ENCODE data around the gene MAGED4.

The MAGED4 gene

GRCh38 chrX:52213276-52213675 lies 28.6 kb downstream of the MAGED4 start:
- Histone ChIP-seq H3K4me3 (replicated peaks; ENCODE audit: low read depth, low read length) (no peak overlapping the region), H3K36me3 (ENCODE audit: control insufficient read depth, insufficient read depth, low read length) (no peaks in the 10 kb centered on the region), H3K27me3 (replicated peaks; ENCODE audit: control insufficient read depth, insufficient read depth, low read length) (no peaks in the 10 kb centered on the region)
- DNase-seq (ENCODE audit: extremely low read depth, insufficient read length): no peak
- TF ChIP-seq, protein P1, sequence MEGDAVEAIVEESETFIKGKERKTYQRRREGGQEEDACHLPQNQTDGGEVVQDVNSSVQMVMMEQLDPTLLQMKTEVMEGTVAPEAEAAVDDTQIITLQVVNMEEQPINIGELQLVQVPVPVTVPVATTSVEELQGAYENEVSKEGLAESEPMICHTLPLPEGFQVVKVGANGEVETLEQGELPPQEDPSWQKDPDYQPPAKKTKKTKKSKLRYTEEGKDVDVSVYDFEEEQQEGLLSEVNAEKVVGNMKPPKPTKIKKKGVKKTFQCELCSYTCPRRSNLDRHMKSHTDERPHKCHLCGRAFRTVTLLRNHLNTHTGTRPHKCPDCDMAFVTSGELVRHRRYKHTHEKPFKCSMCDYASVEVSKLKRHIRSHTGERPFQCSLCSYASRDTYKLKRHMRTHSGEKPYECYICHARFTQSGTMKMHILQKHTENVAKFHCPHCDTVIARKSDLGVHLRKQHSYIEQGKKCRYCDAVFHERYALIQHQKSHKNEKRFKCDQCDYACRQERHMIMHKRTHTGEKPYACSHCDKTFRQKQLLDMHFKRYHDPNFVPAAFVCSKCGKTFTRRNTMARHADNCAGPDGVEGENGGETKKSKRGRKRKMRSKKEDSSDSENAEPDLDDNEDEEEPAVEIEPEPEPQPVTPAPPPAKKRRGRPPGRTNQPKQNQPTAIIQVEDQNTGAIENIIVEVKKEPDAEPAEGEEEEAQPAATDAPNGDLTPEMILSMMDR (IDR thresholded peaks at IDR 0.05; ENCODE audit: insufficient read depth, low read length, poor library complexity, severe bottlenecking): no peak

- DNase-seq (ENCODE audit: extremely low read depth, insufficient read length): no peak
- TF ChIP-seq, protein P1 (IDR thresholded peaks at IDR 0.05; ENCODE audit: insufficient read depth, low read length, poor library complexity, severe bottlenecking): no peak
- no peaks in the 10 kb centered on the region for H3K36me3 ChIP-seq (ENCODE audit: control insufficient read depth, insufficient read depth, low read length)
- no peaks in the 10 kb centered on the region for H3K27me3 ChIP-seq (replicated peaks; ENCODE audit: control insufficient read depth, insufficient read depth, low read length)
- H3K4me3 ChIP-seq (replicated peaks; ENCODE audit: low read depth, low read length): no peak overlapping the region
Observed at GRCh38 chrX:52216541-52216940, 31.9 kb downstream of the MAGED4 start.

DNA sequence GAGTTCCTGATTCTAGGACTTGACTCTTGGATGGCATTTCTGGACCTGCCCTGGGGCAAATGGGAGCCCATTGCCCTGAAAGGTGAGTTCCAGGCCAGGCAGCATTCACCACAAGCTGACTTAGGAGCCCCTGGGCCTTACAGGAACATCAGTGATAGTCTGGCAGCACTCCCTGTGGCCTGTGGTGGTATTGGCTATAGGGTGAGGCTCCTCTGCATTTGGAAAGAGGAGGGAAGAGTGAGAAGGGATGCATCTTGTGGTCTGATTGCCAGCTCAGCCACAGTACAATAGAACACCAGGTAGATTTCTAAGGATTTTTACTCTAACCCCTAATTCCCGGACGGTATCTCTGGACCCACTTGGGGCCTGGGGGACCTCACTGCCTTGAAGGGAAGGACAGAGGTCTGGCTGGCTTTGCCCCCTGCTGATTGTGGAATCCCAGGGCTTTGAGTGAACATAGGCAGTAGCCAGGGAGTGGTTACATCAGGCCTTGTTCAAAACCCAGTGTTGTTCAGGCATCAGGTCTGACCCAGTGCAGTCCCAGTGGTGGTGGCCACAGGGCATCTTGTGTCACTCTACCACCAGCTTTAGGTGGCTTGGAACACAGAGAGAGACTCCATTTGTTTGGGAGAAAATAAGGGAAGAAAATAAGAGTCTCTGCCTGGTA lies 32.9 kb downstream of the MAGED4 start:
- TF ChIP-seq, protein P1 (IDR thresholded peaks at IDR 0.05; ENCODE audit: insufficient read depth, low read length, poor library complexity, severe bottlenecking): no peak
- no peaks in the 10 kb centered on the region for H3K27me3 ChIP-seq (replicated peaks; ENCODE audit: control insufficient read depth, insufficient read depth, low read length)
- H3K36me3 ChIP-seq (ENCODE audit: control insufficient read depth, insufficient read depth, low read length): no peaks in the 10 kb centered on the region
- DNase-seq (ENCODE audit: extremely low read depth, insufficient read length): no peak
- no peak overlapping the region for H3K4me3 ChIP-seq (replicated peaks; ENCODE audit: low read depth, low read length)

DNA sequence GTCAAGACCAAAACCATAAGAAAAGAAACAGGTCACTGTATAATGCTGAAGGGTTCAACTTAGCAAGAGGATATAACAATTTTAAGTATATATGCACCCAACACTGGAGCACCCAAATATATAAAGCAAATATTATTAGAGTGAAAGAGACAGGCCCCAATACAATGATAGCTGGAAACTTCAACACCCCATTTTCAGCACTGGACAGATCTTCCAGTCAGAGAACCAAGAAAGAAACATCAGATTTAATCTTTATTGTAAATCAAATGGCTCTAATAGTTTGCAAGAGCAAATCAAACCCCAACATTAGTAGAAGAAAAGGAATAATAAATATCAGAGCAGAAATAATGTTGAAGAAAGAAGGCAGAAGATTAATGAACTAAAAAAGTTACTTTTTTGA lies 36.2 kb downstream of the MAGED4 start:
- TF ChIP-seq, protein P1 (IDR thresholded peaks at IDR 0.05; ENCODE audit: insufficient read depth, low read length, poor library complexity, severe bottlenecking): no peak
- no peak for DNase-seq (ENCODE audit: extremely low read depth, insufficient read length)
- H3K27me3 ChIP-seq (replicated peaks; ENCODE audit: control insufficient read depth, insufficient read depth, low read length): no peaks in the 10 kb centered on the region
- H3K4me3 ChIP-seq (replicated peaks; ENCODE audit: low read depth, low read length): no peak overlapping the region
- H3K36me3 ChIP-seq (ENCODE audit: control insufficient read depth, insufficient read depth, low read length): no peaks in the 10 kb centered on the region
